Right lobe of liver (tissue), 6 donors: ENCODE data around the gene MAGED1. TPM values are rescaled to one million over a fixed set of nuclear protein-coding genes. Genes with fewer than 3 reads are reported as not detected.

Experiments used
- ATAC-seq, 4 donors: fragments of 200-7000 bp; cut with Tn5 transposase; one replicate each; pipeline ENCODE4 v1.9.1; 2020; ENCODE audit warnings: mild to moderate bottlenecking in 4 of 4, moderate library complexity in 4 of 4
- DNase-seq, 3 donors: peaks; one replicate each; pipeline ENCODE4 v3.0.0-alpha.2; 2020
- H3K27ac ChIP-seq, 3 donors: fragments of 200-600 bp; one replicate each; pipeline ENCODE4 v1.8.0; 2022
- H3K27me3 ChIP-seq, 2 donors: fragments of 200-600 bp; one replicate each; pipeline ENCODE4 v1.8.0; 2022
- H3K36me3 ChIP-seq, 4 donors: fragments of 200-600 bp; sonication (generic) in 1 of 4; one replicate each; pipeline versions ENCODE4 v1.5.1 to v1.8.0; 2017 to 2022; ENCODE audit warnings: control low read depth in 1 of 4
- H3K4me1 ChIP-seq, 4 donors: fragments of 200-600 bp; sonication (generic) in 1 of 4; one replicate each; pipeline versions ENCODE4 v1.5.1 to v1.8.0; 2017 to 2022; ENCODE audit warnings: control low read depth in 1 of 4
- H3K4me3 ChIP-seq, 3 donors: fragments of 200-600 bp; one replicate each; pipeline ENCODE4 v1.8.0; 2022
- H3K9me3 ChIP-seq, 4 donors: fragments of 200-600 bp; sonication (generic) in 1 of 4; one replicate each; pipeline versions ENCODE4 v1.5.1 to v1.8.0; 2017 to 2022; ENCODE audit warnings: control low read depth in 1 of 4
- CTCF ChIP-seq, 4 donors: fragments of 200-600 bp in 3 of 4; fragments of 450-650 bp in 1 of 4; IDR thresholded peaks; one replicate each; pipeline versions ENCODE4 v1.5.1 to v1.8.0; 2016 to 2022; ENCODE audit warnings: antibody characterized with exemption in 4 of 4, mild to moderate bottlenecking in 2 of 4
- POLR2A ChIP-seq: fragments of 450-650 bp; IDR thresholded peaks from one replicate; pipeline ENCODE4 v1.6.1; 2017; ENCODE audit warnings: antibody characterized with exemption, mild to moderate bottlenecking
- WGBS: methylation state at CpG from one replicate; pipeline ENCODE4 v1.1.6; 2018; ENCODE audit warnings: low coverage, low lambda C conversion rate; ENCODE audit not compliant: insufficient coverage; ENCODE audit errors: missing lambda C conversion rate; 5-methylcytosine and 5-hydroxymethylcytosine counted together
- intact Hi-C, 2 donors: fragments of 100-400 bp; cut with DNase I; formaldehyde crosslinking; loops; one replicate each; pipeline versions ENCODE4 v1.11.2 to v1.14.1; 2022
- total RNA-seq, 6 experiments: library from RNA; depleted of rRNA in 2 of 6; stranded (reverse); fragments of >200 nt in 2 of 6; fragmentation: NEBNext Ultra II Directional in 3 of 6; extraction: Animal tissue kit (Norgen Biotek cat#: 25700) in 3 of 6; gene quantifications; one replicate each; pipeline versions ENCODE4 v1.1.0 to v1.2.4, GENCODE V29; 2016 to 2023
- donor health status: DM: no; HTN: yes; CAD: no.
- donor health status: DM: no; HTN: no; CAD: no.
- donor health status: DM: no; HTN: no; CAD: no.
- donor health status: DM: no; HTN: yes; CAD: no.
- donor health status: DM: no; HTN: yes; CAD: no.

MAGED1 gene
- total RNA-seq, 6 experiments from 2014 or later = 54.7 to 98.7 (median 69.9) TPM

- H3K36me3 ChIP-seq = peaks cover 0 to 3% (median 0%) of the 10 kb centered on the region in 4 donors
- 49% methylated on average over 3 of the region's 3 CpGs for WGBS
- no peak for TF ChIP-seq POLR2A
- TF ChIP-seq CTCF (IDR thresholded peaks at IDR 0.05) = no peak
- no peaks in the 10 kb centered on the region for H3K27me3 ChIP-seq
- ATAC-seq (no peak), DNase-seq (no peak)
- peaks cover 0 to 8% (median 2%) of the 10 kb centered on the region in 4 donors for H3K9me3 ChIP-seq
- H3K4me1 ChIP-seq = no peaks in the 10 kb centered on the region
- H3K4me3 ChIP-seq = no peak overlapping the region
- intact Hi-C loops = no loop called here
- H3K27ac ChIP-seq = no peak overlapping the region
These were observed 40.8 kb upstream of the MAGED1 start for GRCh38 chrX:51852621-51853020.

- H3K27me3 ChIP-seq = no peaks in the 10 kb centered on the region
- H3K4me1 ChIP-seq = no peaks in the 10 kb centered on the region
- WGBS = 29% methylated on average over 1 of the region's 1 CpG
- H3K27ac ChIP-seq = no peak overlapping the region
- intact Hi-C loops = no loop called here
- peaks cover 0 to 13% (median 2%) of the 10 kb centered on the region in 4 donors for H3K9me3 ChIP-seq
- DNase-seq (no peak), ATAC-seq (no peak)
- TF ChIP-seq POLR2A = no peak
- no peak for TF ChIP-seq CTCF (IDR thresholded peaks at IDR 0.05)
- peaks cover 0 to 3% (median 0%) of the 10 kb centered on the region in 4 donors for H3K36me3 ChIP-seq
- no peak overlapping the region for H3K4me3 ChIP-seq
These were observed 40.2 kb upstream of the MAGED1 start for GRCh38 chrX:51853251-51853650.

- DNase-seq (no peak), ATAC-seq (no peak)
- Histone ChIP-seq H3K9me3 (peaks cover 0 to 13% (median 2%) of the 10 kb centered on the region in 4 donors), H3K4me3 (no peak overlapping the region), H3K27me3 (no peaks in the 10 kb centered on the region), H3K36me3 (peaks cover 0 to 2% (median 0%) of the 10 kb centered on the region in 4 donors), H3K4me1 (no peaks in the 10 kb centered on the region), H3K27ac (no peak overlapping the region)
- intact Hi-C loops = no loop called here
- 80% methylated on average over 8 of the region's 8 CpGs for WGBS
- TF ChIP-seq POLR2A (no peak), CTCF (IDR thresholded peaks at IDR 0.05) (no peak)
These were observed 37.7 kb upstream of the MAGED1 start for GRCh38 chrX:51855698-51856097.

- WGBS = 70% methylated on average over 1 of the region's 1 CpG
- Histone ChIP-seq H3K27ac (no peak overlapping the region), H3K4me3 (no peak overlapping the region), H3K27me3 (no peaks in the 10 kb centered on the region), H3K9me3 (peaks cover 0 to 13% (median 2%) of the 10 kb centered on the region in 4 donors), H3K36me3 (peaks cover 0 to 2% (median 0%) of the 10 kb centered on the region in 4 donors), H3K4me1 (no peaks in the 10 kb centered on the region)
- intact Hi-C loops = no loop called here
- no peak for TF ChIP-seq CTCF (IDR thresholded peaks at IDR 0.05)
- TF ChIP-seq POLR2A = no peak
- ATAC-seq (no peak), DNase-seq (no peak)
These were observed 36.2 kb upstream of the MAGED1 start for GRCh38 chrX:51857159-51857733.
